WI38 (cell line): ENCODE measurements around the gene TMPRSS9.

Experiments
- H3K4me3 ChIP-seq: 2 replicates; pipeline ENCODE4 v1.5.1; 2011; ENCODE audit warnings: low read depth, mild to moderate bottlenecking, control low read depth, low read length
- CTCF ChIP-seq: IDR thresholded peaks from 2 replicates; pipeline ENCODE4 v1.5.1; 2012; ENCODE audit warnings: low read depth, mild to moderate bottlenecking, control low read depth, low read length

The TMPRSS9 gene

GRCh38 chr19:2357279-2358206 lies 2.5 kb upstream of the TMPRSS9 start:
- TF ChIP-seq CTCF, result no peak
- no peak overlapping the region for H3K4me3 ChIP-seq

- no peak for TF ChIP-seq CTCF
- H3K4me3 ChIP-seq, result no peak overlapping the region
Measured at GRCh38 chr19:2358548-2359173, 1.4 kb upstream of the TMPRSS9 start.

- no peak for TF ChIP-seq CTCF
- H3K4me3 ChIP-seq, result no peak overlapping the region
Measured at GRCh38 chr19:2360833-2361232, 768 bp downstream of the TMPRSS9 start.

GRCh38 chr19:2361246-2362045 lies 1.4 kb downstream of the TMPRSS9 start:
- no peak overlapping the region for H3K4me3 ChIP-seq
- no peak for TF ChIP-seq CTCF

GRCh38 chr19:2362046-2362969 lies 2.2 kb downstream of the TMPRSS9 start:
- no peak overlapping the region for H3K4me3 ChIP-seq
- no peak for TF ChIP-seq CTCF

- no peak overlapping the region for H3K4me3 ChIP-seq
- TF ChIP-seq CTCF, result no peak
Measured at GRCh38 chr19:2362970-2363300, 2.9 kb downstream of the TMPRSS9 start.
